ENCODE measurements around the gene NRIP3. TPM values are rescaled to one million over a fixed set of nuclear protein-coding genes. Genes with fewer than 3 reads are reported as not detected.

The NRIP3 gene
- total RNA-seq (2016; rRNA removed; fragmentation: Illumina TruSeq; extraction: Trizol), result 0.07 and 0.24 TPM in 2 replicates
- total RNA-seq (2016; cell fraction: cytosol; rRNA removed; fragmentation: Illumina TruSeq; extraction: Trizol; ENCODE audit: low read depth), result not detected in 2 replicates
- 0.04 and 0.06 TPM in 2 replicates for total RNA-seq (2016; cell fraction: insoluble cytoplasmic fraction; rRNA removed; fragmentation: Illumina TruSeq; extraction: Trizol)
- total RNA-seq (2016; cell fraction: membrane; rRNA removed; fragmentation: Illumina TruSeq; extraction: Trizol), result 0.07 and 0.12 TPM in 2 replicates
- not detected in 2 replicates for total RNA-seq (2016; cell fraction: nucleus; rRNA removed; fragmentation: Illumina TruSeq; extraction: Trizol)
- 0.03 and 0.04 TPM in 2 replicates for polyA plus RNA-seq (2011; rRNA removed)
- 0.04 and 0.06 TPM in 2 replicates for polyA plus RNA-seq (2011; cell fraction: cytosol; rRNA removed)
- polyA plus RNA-seq (2011; cell fraction: nucleus; rRNA removed), result 0.05 and 0.19 TPM in 2 replicates
- 0.07 and 0.12 TPM in 2 replicates for polyA plus RNA-seq (2012)
- polyA plus RNA-seq (2016; cell fraction: cytosol; fragmentation: Illumina TruSeq; extraction: Trizol; ENCODE audit: low read depth), result not detected in 2 replicates
- not detected in 2 replicates for polyA plus RNA-seq (2016; cell fraction: insoluble cytoplasmic fraction; fragmentation: Illumina TruSeq; extraction: Trizol; ENCODE audit: low read depth)
- polyA plus RNA-seq (2016; cell fraction: membrane; fragmentation: Illumina TruSeq; extraction: Trizol; ENCODE audit: low read depth), result not detected in 2 replicates
- polyA plus RNA-seq (2016; cell fraction: nucleus; fragmentation: Illumina TruSeq; extraction: Trizol; ENCODE audit: insufficient read depth, low read depth), result not detected in 2 replicates
- polyA minus RNA-seq (2011; rRNA and poly(A)+ RNA removed; ENCODE audit: low replicate concordance), result 0.06 TPM in 1 of 2 replicates, not detected in the other
- polyA minus RNA-seq (2011; cell fraction: cytosol; rRNA and poly(A)+ RNA removed), result not detected in 2 replicates
- not detected in 2 replicates for polyA minus RNA-seq (2011; cell fraction: nucleus; rRNA and poly(A)+ RNA removed)
- Bru-seq, nascent RNA, result percentile 14 among the genes with signal in this experiment
- BruChase-seq, experiment 1, labeled RNA remaining after a 6-hour chase, result percentile 15 among the genes with signal in this experiment
- BruChase-seq, experiment 2, labeled RNA remaining after a 2-hour chase, result percentile 12 among the genes with signal in this experiment
- long read RNA-seq, experiment 1, partial matches to known transcripts, result 0 of 1 reads
- long read RNA-seq, experiment 1, other reads (novel, unspliced or antisense), result 1 of 1 reads
- long read RNA-seq, experiment 2, result 0 reads

DNA sequence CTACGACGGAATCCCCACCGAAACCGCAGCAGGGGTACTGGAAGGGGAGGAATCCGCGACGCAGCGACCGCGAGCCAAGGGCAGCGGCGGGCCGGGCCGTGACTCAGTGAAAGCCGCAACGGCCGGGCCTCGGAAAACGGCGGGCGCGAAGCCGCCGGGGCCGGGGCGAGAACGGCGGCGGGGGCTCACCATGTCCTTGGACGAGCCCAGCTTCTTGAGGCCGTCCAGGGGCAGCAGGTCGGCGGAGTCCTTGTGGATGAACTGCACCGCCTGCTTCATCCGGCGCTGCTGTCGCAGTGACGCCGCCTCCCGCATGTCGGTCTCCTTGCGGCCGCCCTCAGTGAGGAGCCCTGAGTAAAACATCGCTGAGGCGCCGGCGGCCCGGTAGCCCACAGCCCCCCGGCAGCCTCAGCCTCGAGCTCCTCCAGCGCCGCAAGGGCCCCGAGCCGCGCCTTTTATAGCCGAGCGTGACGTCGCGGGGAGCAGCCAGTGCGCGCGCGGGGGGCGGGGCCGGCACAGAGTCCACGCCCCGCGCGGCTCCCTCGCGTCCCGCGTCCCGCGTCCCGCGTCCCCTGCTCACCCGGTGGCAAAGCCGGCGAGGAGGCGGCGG lies at the start of gene NRIP3:
Gene NRIP3, minus strand, starts transcription at position 429 of the 610 bp plus-strand sequence. Its CDS starts 66 bp downstream, at position 363.
- Histone ChIP-seq H3K4me2 (ENCODE audit: low read depth, low read length) (peak within 1 kb of the TSS; percentile 79), H3K4me3 (replicated peaks in 1 of 3; ENCODE audit: insufficient read depth in 1 of 3, low read depth in 2 of 3, low read length in 3 of 3) (peak within 1 kb of the TSS; percentile 42 to 67 (median 51); a peak in 4 of 6 replicates), H3K27ac (ENCODE audit: extremely low read length, insufficient read depth, low read length) (no peak within 1 kb of the TSS), H3K27me3 (ENCODE audit: control insufficient read depth in 1 of 2, insufficient read depth in 2 of 2, low read length in 2 of 2) (peaks cover 1 to 50% of the 10 kb centered on the region in 2 experiments), H3K9me3 (ENCODE audit: low read length) (no peaks in the 10 kb centered on the region), H2AFZ (ENCODE audit: low read length) (no peak within 1 kb of the TSS), H4K20me1 (ENCODE audit: insufficient read depth, low read length) (no peaks in the 10 kb centered on the region), H3K79me2 (ENCODE audit: insufficient read depth, low read length) (no peaks in the 10 kb centered on the region), H3K36me3 (replicated peaks in 1 of 2; ENCODE audit: control insufficient read depth in 1 of 2, insufficient read depth in 2 of 2, low read length in 2 of 2) (no peaks in the 10 kb centered on the region), H3K9ac (ENCODE audit: insufficient read depth, low read depth, low read length) (peak within 1 kb of the TSS; percentile 5; the same call in 1 of the 2 replicates), H3K4me1 (ENCODE audit: insufficient read depth, low read length) (peaks cover 11% of the 10 kb centered on the region)
- WGBS (ENCODE audit: low lambda C conversion rate), result 53% methylated on average over 8 of the region's 83 CpGs
- FAIRE-seq (no peak), ATAC-seq (peak; percentile 61), DNase-seq (ENCODE audit: low spot score) (no peak)
- ChIA-PET POLR2A (no interaction called here), CTCF (ENCODE audit: low intra/inter-chr PET ratio, low total read pairs) (no interaction called here)
- in situ Hi-C loops (cut with HindIII; ENCODE audit: extremely low pct_ligation_motif_present, low pct_unique_long_range_greater_than_20kb), result no loop called here
- BruUV-seq (replicated peaks), result no TSS peak
- intact Hi-C loops (cut with micrococcal nuclease; ENCODE audit: unreplicated experiment), result no loop called here
- TF ChIP-seq CSRNP1 (CRISPR knock-in tag; IDR thresholded peaks at IDR 0.05), result no peak
- TF ChIP-seq, protein P1, sequence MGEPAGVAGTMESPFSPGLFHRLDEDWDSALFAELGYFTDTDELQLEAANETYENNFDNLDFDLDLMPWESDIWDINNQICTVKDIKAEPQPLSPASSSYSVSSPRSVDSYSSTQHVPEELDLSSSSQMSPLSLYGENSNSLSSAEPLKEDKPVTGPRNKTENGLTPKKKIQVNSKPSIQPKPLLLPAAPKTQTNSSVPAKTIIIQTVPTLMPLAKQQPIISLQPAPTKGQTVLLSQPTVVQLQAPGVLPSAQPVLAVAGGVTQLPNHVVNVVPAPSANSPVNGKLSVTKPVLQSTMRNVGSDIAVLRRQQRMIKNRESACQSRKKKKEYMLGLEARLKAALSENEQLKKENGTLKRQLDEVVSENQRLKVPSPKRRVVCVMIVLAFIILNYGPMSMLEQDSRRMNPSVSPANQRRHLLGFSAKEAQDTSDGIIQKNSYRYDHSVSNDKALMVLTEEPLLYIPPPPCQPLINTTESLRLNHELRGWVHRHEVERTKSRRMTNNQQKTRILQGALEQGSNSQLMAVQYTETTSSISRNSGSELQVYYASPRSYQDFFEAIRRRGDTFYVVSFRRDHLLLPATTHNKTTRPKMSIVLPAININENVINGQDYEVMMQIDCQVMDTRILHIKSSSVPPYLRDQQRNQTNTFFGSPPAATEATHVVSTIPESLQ (CRISPR knock-in tag; conservative IDR thresholded peaks at IDR 0.05), result no peak
- no peak for TF ChIP-seq CENPX (CRISPR knock-in tag; IDR thresholded peaks at IDR 0.05)
- TF ChIP-seq YEATS4 (CRISPR knock-in tag; IDR thresholded peaks at IDR 0.05; ENCODE audit: borderline replicate concordance), result peak; percentile 43; the same call in 1 of the 2 replicates
- no peak for TF ChIP-seq SOX13 (IDR thresholded peaks at IDR 0.05)
- TF ChIP-seq SOX13 (CRISPR knock-in tag; conservative IDR thresholded peaks at IDR 0.05 in 1 of 2, IDR thresholded peaks at IDR 0.05 in 1 of 2), result no peak
- TF ChIP-seq ZKSCAN8 (CRISPR knock-in tag; IDR thresholded peaks at IDR 0.05; ENCODE audit: borderline replicate concordance), result no peak
- TF ChIP-seq ZNF710 (CRISPR knock-in tag; IDR thresholded peaks at IDR 0.05; ENCODE audit: borderline replicate concordance), result 0 out of 2 replicates have a peak, but pooled peaks have one; percentile 18
- TF ChIP-seq HDAC1 (CRISPR knock-in tag; IDR thresholded peaks at IDR 0.05), result no peak
- no peak for TF ChIP-seq DNMT3B (CRISPR knock-in tag; conservative IDR thresholded peaks at IDR 0.05)
- no peak for TF ChIP-seq RAD21 (CRISPR knock-in tag; IDR thresholded peaks at IDR 0.05)
- no peak for TF ChIP-seq NKX3-1 (CRISPR knock-in tag; IDR thresholded peaks at IDR 0.05)
